IMR-90 (cell line): ENCODE data around the gene COG7. TPM values are rescaled to one million over a fixed set of nuclear protein-coding genes. Genes with fewer than 3 reads are reported as not detected.

ENCODE experiments used
- ATAC-seq: fragments of 200-7000 bp; cut with Tn5 transposase; 2 replicates; pipeline ENCODE4 v1.9.1; 2020; ENCODE audit warnings: low read depth, mild to moderate bottlenecking, moderate library complexity
- BruUV-seq: library from RNA; stranded (reverse); fragments of 400-500 nt; replicated peaks from 2 replicates; lab custom pipeline; 2021; lab: Mats Ljungman, UMichigan
- CTCF ChIA-PET: fragments of 300-600 bp; formaldehyde crosslinking; extraction: SDS; loops from one replicate; lab custom pipeline; 2021; ENCODE audit warnings: antibody characterized with exemption; lab: Yijun Ruan, JAX
- POLR2A ChIA-PET: fragments of 300-600 bp; sonication (Branson Sonifier 250); formaldehyde crosslinking; loops from one replicate; lab custom pipeline; 2022; ENCODE audit warnings: antibody characterized with exemption; ENCODE audit not compliant: unreplicated experiment; lab: Charles Lee
- DNase-seq: peaks from one replicate; pipeline ENCODE4 v3.0.0; 2013
- H2AFZ ChIP-seq: replicated peaks from 2 replicates; pipeline ENCODE3; 2013; ENCODE audit warnings: low read length, mild to moderate bottlenecking; ENCODE audit not compliant: poor library complexity
- H2AK5ac ChIP-seq: 2 replicates; pipeline ENCODE4 v1.6.1; 2013; ENCODE audit warnings: low read depth, low read length, inconsistent platforms
- H2AK9ac ChIP-seq: replicated peaks from 2 replicates; pipeline ENCODE3; 2013; ENCODE audit warnings: mild to moderate bottlenecking, low read depth, low read length, moderate library complexity; ENCODE audit not compliant: poor library complexity
- H2BK120ac ChIP-seq: 2 replicates; pipeline ENCODE4 v1.6.1; 2013; ENCODE audit warnings: low read depth, low read length, inconsistent platforms
- H2BK15ac ChIP-seq: 3 replicates; pipeline ENCODE4 v1.6.1; 2013; ENCODE audit warnings: low read depth, low read length, inconsistent platforms
- H2BK20ac ChIP-seq: 2 replicates; pipeline ENCODE4 v1.6.1; 2013; ENCODE audit warnings: low read depth, mild to moderate bottlenecking, inconsistent platforms, low read length, moderate library complexity
- H2BK5ac ChIP-seq: 2 replicates; pipeline ENCODE4 v1.6.1; 2013; ENCODE audit warnings: mild to moderate bottlenecking, low read depth, low read length, inconsistent platforms; ENCODE audit not compliant: poor library complexity, severe bottlenecking
- H3K14ac ChIP-seq: replicated peaks from 2 replicates; pipeline ENCODE4 v1.6.1; 2013; ENCODE audit warnings: low read depth, low read length, inconsistent platforms
- H3K18ac ChIP-seq: 2 replicates; pipeline ENCODE4 v1.6.1; 2013; ENCODE audit warnings: low read depth, low read length, control low read depth
- H3K23ac ChIP-seq: 2 replicates; pipeline ENCODE4 v1.6.1; 2013; ENCODE audit warnings: low read depth, low read length, inconsistent platforms
- H3K27ac ChIP-seq: 2 replicates; pipeline ENCODE4 v1.5.1; 2013; ENCODE audit warnings: mild to moderate bottlenecking, control low read depth, low read length; ENCODE audit not compliant: insufficient read depth
- H3K27me3 ChIP-seq: 2 replicates; pipeline ENCODE4 v1.6.1; 2013; ENCODE audit warnings: low read length; ENCODE audit not compliant: control insufficient read depth, insufficient read depth
- H3K36me3 ChIP-seq: 2 replicates; pipeline ENCODE4 v1.6.1; 2013; ENCODE audit warnings: low read length, mixed read lengths; ENCODE audit not compliant: control insufficient read depth, insufficient read depth
- H3K4ac ChIP-seq: 2 replicates; pipeline ENCODE4 v1.6.1; 2013; ENCODE audit warnings: low read depth, low read length, inconsistent platforms
- H3K4me1 ChIP-seq: 2 replicates; pipeline ENCODE4 v1.6.1; 2013; ENCODE audit warnings: low read length, mixed read lengths; ENCODE audit not compliant: control insufficient read depth, insufficient read depth
- H3K4me2 ChIP-seq: 2 replicates; pipeline ENCODE4 v1.6.1; 2013; ENCODE audit warnings: low read depth, mild to moderate bottlenecking, control low read depth, low read length, moderate library complexity
- H3K4me3 ChIP-seq: 2 replicates; pipeline ENCODE4 v1.5.1; 2013; ENCODE audit warnings: low read depth, mild to moderate bottlenecking, control low read depth, low read length, moderate library complexity; ENCODE audit not compliant: insufficient read depth
- H3K56ac ChIP-seq: 2 replicates; pipeline ENCODE4 v1.6.1; 2013; ENCODE audit warnings: low read length, inconsistent platforms; ENCODE audit not compliant: insufficient read depth; ENCODE audit errors: extremely low read depth
- H3K79me1 ChIP-seq, 2 experiments: 2 replicates each; pipeline ENCODE4 v1.6.1; 2013; ENCODE audit warnings: low read length in 2 of 2, inconsistent platforms in 1 of 2, low read depth in 1 of 2
- H3K9ac ChIP-seq: 2 replicates; pipeline ENCODE4 v1.6.1; 2013; ENCODE audit warnings: low read depth, low read length, control low read depth
- H3K9me1 ChIP-seq: 2 replicates; pipeline ENCODE4 v1.6.1; 2013; ENCODE audit warnings: low read length, inconsistent platforms; ENCODE audit not compliant: insufficient read depth
- H3K9me3 ChIP-seq: 2 replicates; pipeline ENCODE4 v1.6.1; 2013; ENCODE audit warnings: low read length; ENCODE audit not compliant: control insufficient read depth, insufficient read depth
- H4K20me1 ChIP-seq: 2 replicates; pipeline ENCODE4 v1.6.1; 2013; ENCODE audit warnings: low read length, inconsistent platforms; ENCODE audit not compliant: insufficient read depth
- H4K5ac ChIP-seq: 2 replicates; pipeline ENCODE4 v1.6.1; 2013; ENCODE audit warnings: mild to moderate bottlenecking, low read depth, low read length, control low read depth
- H4K8ac ChIP-seq, 2 experiments: 2 replicates each; pipeline ENCODE4 v1.6.1; 2013; ENCODE audit warnings: low read depth in 2 of 2, low read length in 2 of 2, control low read depth in 1 of 2, inconsistent platforms in 1 of 2
- H4K91ac ChIP-seq: 2 replicates; pipeline ENCODE4 v1.6.1; 2013; ENCODE audit warnings: low read depth, low read length, inconsistent platforms; ENCODE audit not compliant: insufficient read depth
- BHLHE40 ChIP-seq: fragments of 150-350 bp; IDR thresholded peaks from 2 replicates; pipeline ENCODE4 v1.6.1; 2016; ENCODE audit warnings: mild to moderate bottlenecking, low read depth, low read length
- CEBPB ChIP-seq: IDR thresholded peaks from 2 replicates; pipeline ENCODE4 v1.6.1; 2012; ENCODE audit warnings: low read depth, low read length, improper control_type of control experiment
- CHD1 ChIP-seq: IDR thresholded peaks from 2 replicates; pipeline ENCODE4 v1.6.1; 2012; ENCODE audit warnings: low read depth, low read length, improper control_type of control experiment
- MAFK ChIP-seq: IDR thresholded peaks from 2 replicates; pipeline ENCODE4 v1.6.1; 2012; ENCODE audit warnings: low read depth, low read length, improper control_type of control experiment
- MAZ ChIP-seq: IDR thresholded peaks from 2 replicates; pipeline ENCODE4 v1.6.1; 2012; ENCODE audit warnings: low read depth, mild to moderate bottlenecking, low read length, improper control_type of control experiment, moderate library complexity, borderline replicate concordance
- NFE2L2 ChIP-seq: fragments of 150-350 bp; IDR thresholded peaks from 2 replicates; pipeline ENCODE4 v1.6.1; 2016; ENCODE audit warnings: low read depth, mild to moderate bottlenecking, low read length
- POLR2A ChIP-seq: IDR thresholded peaks from 2 replicates; pipeline ENCODE4 v1.6.1; 2012; ENCODE audit warnings: mild to moderate bottlenecking, low read depth, low read length
- RCOR1 ChIP-seq: IDR thresholded peaks from 2 replicates; pipeline ENCODE4 v1.6.1; 2012; ENCODE audit warnings: mild to moderate bottlenecking, low read length, improper control_type of control experiment; ENCODE audit not compliant: insufficient replicate concordance
- RFX5 ChIP-seq: IDR thresholded peaks from 2 replicates; pipeline ENCODE4 v1.8.0; 2012; ENCODE audit warnings: low read depth, mild to moderate bottlenecking, low read length, moderate library complexity
- WGBS, 2 experiments: methylation state at CpG; one replicate each; pipeline versions ENCODE4 v1.1.5 to v1.1.7; 2013; ENCODE audit warnings: missing lambda C conversion rate in 2 of 2; ENCODE audit not compliant: insufficient read length in 1 of 2; ENCODE audit errors: extremely low coverage in 2 of 2; 5-methylcytosine and 5-hydroxymethylcytosine counted together
- dilution Hi-C: fragments of 300-500 bp; cut with HindIII; formaldehyde crosslinking; loops from one replicate; pipeline ENCODE4 v1.14.3; 2018; ENCODE audit warnings: low sequenced_read_pairs; ENCODE audit not compliant: unreplicated experiment
- in situ Hi-C: fragments of 300-500 bp; cut with MboI; formaldehyde crosslinking; loops from 3 replicates; pipeline ENCODE4 v1.14.3; 2019; ENCODE audit warnings: low sequenced_read_pairs, inconsistent platforms, mixed read lengths
- intact Hi-C: fragments of 100-400 bp; cut with micrococcal nuclease; formaldehyde crosslinking; loops from 2 replicates; pipeline ENCODE4 v1.10.0; 2022
- polyA plus RNA-seq, 3 experiments: library from polyadenylated mRNA; depleted of rRNA; stranded (reverse); fragments of >200 nt; gene quantifications; 2 replicates each; pipeline ENCODE4 v1.2.3, GENCODE V29; 2012; ENCODE audit warnings: low replicate concordance in 1 of 3
- total RNA-seq: library from RNA; depleted of rRNA; stranded (reverse); fragments of >200 nt; gene quantifications from 2 replicates; pipeline ENCODE4 v1.2.3, GENCODE V29; 2012
- TF ChIP-seq, protein P1 (sequence below): fragments of 150-350 bp; IDR thresholded peaks from 2 replicates; pipeline ENCODE4 v1.6.1; 2016; ENCODE audit warnings: low read depth, mild to moderate bottlenecking, low read length, moderate library complexity, borderline replicate concordance
- TF ChIP-seq, protein P2 (sequence below): conservative IDR thresholded peaks from 2 replicates; pipeline ENCODE4 v1.5.1; 2012; ENCODE audit warnings: mild to moderate bottlenecking, low read depth, low read length, improper control_type of control experiment

The COG7 gene
- total and polyA plus RNA-seq, 2 of the 4 experiments (the other 2 are of a cell fraction): 28.5 to 43.7 TPM

- peak overlapping the region; percentile 43 for H2AFZ ChIP-seq
- CTCF ChIA-PET: interaction anchor here (0.6 kb wide), 1 partner anchor 16 kb away, joined by 3 read pairs; no protein-coding TSS in a partner anchor
- H3K27ac ChIP-seq: no peak overlapping the region
- TF ChIP-seq, protein P1, sequence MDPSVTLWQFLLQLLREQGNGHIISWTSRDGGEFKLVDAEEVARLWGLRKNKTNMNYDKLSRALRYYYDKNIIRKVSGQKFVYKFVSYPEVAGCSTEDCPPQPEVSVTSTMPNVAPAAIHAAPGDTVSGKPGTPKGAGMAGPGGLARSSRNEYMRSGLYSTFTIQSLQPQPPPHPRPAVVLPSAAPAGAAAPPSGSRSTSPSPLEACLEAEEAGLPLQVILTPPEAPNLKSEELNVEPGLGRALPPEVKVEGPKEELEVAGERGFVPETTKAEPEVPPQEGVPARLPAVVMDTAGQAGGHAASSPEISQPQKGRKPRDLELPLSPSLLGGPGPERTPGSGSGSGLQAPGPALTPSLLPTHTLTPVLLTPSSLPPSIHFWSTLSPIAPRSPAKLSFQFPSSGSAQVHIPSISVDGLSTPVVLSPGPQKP: no peak
- TF ChIP-seq MAZ (no peak), RCOR1 (no peak), BHLHE40 (no peak), MAFK (no peak), POLR2A (no peak), CEBPB (no peak), NFE2L2 (no peak), RFX5 (no peak), CHD1 (no peak)
- TF ChIP-seq, protein P2, sequence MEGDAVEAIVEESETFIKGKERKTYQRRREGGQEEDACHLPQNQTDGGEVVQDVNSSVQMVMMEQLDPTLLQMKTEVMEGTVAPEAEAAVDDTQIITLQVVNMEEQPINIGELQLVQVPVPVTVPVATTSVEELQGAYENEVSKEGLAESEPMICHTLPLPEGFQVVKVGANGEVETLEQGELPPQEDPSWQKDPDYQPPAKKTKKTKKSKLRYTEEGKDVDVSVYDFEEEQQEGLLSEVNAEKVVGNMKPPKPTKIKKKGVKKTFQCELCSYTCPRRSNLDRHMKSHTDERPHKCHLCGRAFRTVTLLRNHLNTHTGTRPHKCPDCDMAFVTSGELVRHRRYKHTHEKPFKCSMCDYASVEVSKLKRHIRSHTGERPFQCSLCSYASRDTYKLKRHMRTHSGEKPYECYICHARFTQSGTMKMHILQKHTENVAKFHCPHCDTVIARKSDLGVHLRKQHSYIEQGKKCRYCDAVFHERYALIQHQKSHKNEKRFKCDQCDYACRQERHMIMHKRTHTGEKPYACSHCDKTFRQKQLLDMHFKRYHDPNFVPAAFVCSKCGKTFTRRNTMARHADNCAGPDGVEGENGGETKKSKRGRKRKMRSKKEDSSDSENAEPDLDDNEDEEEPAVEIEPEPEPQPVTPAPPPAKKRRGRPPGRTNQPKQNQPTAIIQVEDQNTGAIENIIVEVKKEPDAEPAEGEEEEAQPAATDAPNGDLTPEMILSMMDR: no peak
- BruUV-seq: no TSS peak
- no peaks in the 10 kb centered on the region for H3K27me3 ChIP-seq
- no peak overlapping the region for H3K4ac ChIP-seq
- H3K4me3 ChIP-seq: no peak overlapping the region
- H3K79me1 ChIP-seq: peaks cover 0 to 2% of the 10 kb centered on the region in 2 experiments; a peak in 1 of 4 replicates
- 85% methylated on average over 5 of the region's 14 CpGs; no CpG with 5 or more reads in 1 of the 2 experiments for WGBS, 2 experiments
- DNase-seq (no peak), ATAC-seq (no peak)
- H2BK5ac ChIP-seq: no peak overlapping the region
- no peak overlapping the region for H4K5ac ChIP-seq
- 0 out of 2 replicates have a peak, but pooled peaks cover 5% of the 10 kb centered on the region for H3K9me1 ChIP-seq
- no peak overlapping the region for H3K23ac ChIP-seq
- peaks cover 66% of the 10 kb centered on the region for H3K36me3 ChIP-seq
- no peak overlapping the region for H3K9ac ChIP-seq
- no peak overlapping the region for H2BK120ac ChIP-seq
- no peak overlapping the region for H2AK9ac ChIP-seq
- POLR2A ChIA-PET: interaction anchor here (0.6 kb wide), 1 partner anchor 337 kb away, joined by 3 read pairs; no protein-coding TSS in a partner anchor
- no peaks in the 10 kb centered on the region for H3K4me1 ChIP-seq
- in situ Hi-C loops: no loop called here
- H2BK15ac ChIP-seq: no peak overlapping the region
- no peak overlapping the region for H4K91ac ChIP-seq
- intact Hi-C loops: no loop called here
- no peak overlapping the region for H2AK5ac ChIP-seq
- H4K8ac ChIP-seq: no peak overlapping the region
- no peak overlapping the region for H3K56ac ChIP-seq
- H3K14ac ChIP-seq: no peak overlapping the region
- H3K4me2 ChIP-seq: no peak overlapping the region
- no peak overlapping the region for H2BK20ac ChIP-seq
- H3K18ac ChIP-seq: no peak overlapping the region
- no peaks in the 10 kb centered on the region for H3K9me3 ChIP-seq
- dilution Hi-C loops: no loop called here
- H4K20me1 ChIP-seq: no peaks in the 10 kb centered on the region
These were observed 29.8 kb upstream of the COG7 start for GRCh38 chr16:23482778-23483177.
